Parathyroid adenoma (tissue), 2 donors: ENCODE measurements around the gene DPM2.

ENCODE experiments used
- H2AFZ ChIP-seq: fragments of 300-600 bp; sonication (generic); one replicate; pipeline ENCODE4 v1.7.0; 2017; ENCODE audit warnings: antibody characterized with exemption, mild to moderate bottlenecking
- H3K27ac ChIP-seq: fragments of 300-600 bp; sonication (generic); one replicate; pipeline ENCODE4 v1.7.0; 2017
- H3K27me3 ChIP-seq: fragments of 300-600 bp; sonication (generic); one replicate; pipeline ENCODE4 v1.7.0; 2017; ENCODE audit warnings: low read length; ENCODE audit not compliant: control insufficient read depth, insufficient read depth
- H3K36me3 ChIP-seq: fragments of 300-600 bp; sonication (generic); one replicate; pipeline ENCODE4 v1.7.0; 2017; ENCODE audit warnings: low read length; ENCODE audit not compliant: control insufficient read depth, insufficient read depth
- H3K4me1 ChIP-seq: fragments of 300-600 bp; sonication (generic); one replicate; pipeline ENCODE4 v1.7.0; 2017; ENCODE audit warnings: control low read depth
- H3K4me2 ChIP-seq: fragments of 300-600 bp; sonication (generic); one replicate; pipeline ENCODE4 v1.7.0; 2017; ENCODE audit warnings: low read length
- H3K4me3 ChIP-seq: fragments of 300-600 bp; sonication (generic); one replicate; pipeline ENCODE4 v1.7.0; 2017; ENCODE audit warnings: low read depth, low read length
- H3K79me2 ChIP-seq: fragments of 300-600 bp; sonication (generic); one replicate; pipeline ENCODE4 v1.7.0; 2017; ENCODE audit warnings: control low read depth
- H3K9ac ChIP-seq: fragments of 300-600 bp; sonication (generic); one replicate; pipeline ENCODE4 v1.7.0; 2017; ENCODE audit warnings: mild to moderate bottlenecking
- H3K9me3 ChIP-seq: fragments of 300-600 bp; sonication (generic); one replicate; pipeline ENCODE4 v1.7.0; 2017; ENCODE audit warnings: low read length; ENCODE audit not compliant: control insufficient read depth
- CTCF ChIP-seq: fragments of 300-600 bp; sonication (generic); IDR thresholded peaks from one replicate; pipeline ENCODE4 v1.7.0; 2017; ENCODE audit warnings: antibody characterized with exemption, mild to moderate bottlenecking
- donor health status: primary hyperparathyroidism.

DPM2 gene

DNA sequence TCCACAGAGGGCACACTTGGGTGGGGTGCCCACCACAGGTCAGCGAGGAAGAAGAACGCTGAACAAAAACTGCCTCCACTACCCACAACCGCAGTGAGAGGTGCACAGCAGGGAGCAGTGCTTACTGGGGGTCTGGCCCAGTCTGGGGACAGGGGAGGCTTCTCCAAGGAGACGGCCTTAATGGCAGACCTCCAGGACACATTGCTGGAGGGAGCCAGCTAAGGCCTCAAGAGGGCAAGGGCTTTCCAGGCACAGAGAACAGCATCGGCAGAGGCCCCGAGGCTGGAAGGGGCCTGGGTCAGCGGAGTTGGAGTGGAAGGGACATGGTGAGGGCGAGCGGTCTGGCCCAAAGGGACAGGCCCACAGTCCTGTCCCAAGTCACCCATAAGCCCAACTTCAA, 8.3 kb upstream of the DPM2 start:
- no peaks in the 10 kb centered on the region for H3K36me3 ChIP-seq
- no peak overlapping the region for H3K9ac ChIP-seq
- H3K4me1 ChIP-seq, result no peaks in the 10 kb centered on the region
- no peaks in the 10 kb centered on the region for H3K27me3 ChIP-seq
- no peak overlapping the region for H3K27ac ChIP-seq
- H2AFZ ChIP-seq, result no peak overlapping the region
- H3K4me3 ChIP-seq, result no peak overlapping the region
- no peak overlapping the region for H3K4me2 ChIP-seq
- TF ChIP-seq CTCF, result no peak
- H3K79me2 ChIP-seq, result peaks cover 6% of the 10 kb centered on the region
- H3K9me3 ChIP-seq, result no peaks in the 10 kb centered on the region

- Histone ChIP-seq H3K27ac (no peak overlapping the region), H3K4me1 (no peaks in the 10 kb centered on the region), H3K9me3 (no peaks in the 10 kb centered on the region), H3K9ac (no peak overlapping the region), H3K4me2 (no peak overlapping the region), H2AFZ (no peak overlapping the region), H3K36me3 (no peaks in the 10 kb centered on the region), H3K27me3 (no peaks in the 10 kb centered on the region), H3K4me3 (no peak overlapping the region), H3K79me2 (peaks cover 4% of the 10 kb centered on the region)
- TF ChIP-seq CTCF, result no peak
Observed at GRCh38 chr9:127945338-127945737, 7.7 kb upstream of the DPM2 start.

DNA sequence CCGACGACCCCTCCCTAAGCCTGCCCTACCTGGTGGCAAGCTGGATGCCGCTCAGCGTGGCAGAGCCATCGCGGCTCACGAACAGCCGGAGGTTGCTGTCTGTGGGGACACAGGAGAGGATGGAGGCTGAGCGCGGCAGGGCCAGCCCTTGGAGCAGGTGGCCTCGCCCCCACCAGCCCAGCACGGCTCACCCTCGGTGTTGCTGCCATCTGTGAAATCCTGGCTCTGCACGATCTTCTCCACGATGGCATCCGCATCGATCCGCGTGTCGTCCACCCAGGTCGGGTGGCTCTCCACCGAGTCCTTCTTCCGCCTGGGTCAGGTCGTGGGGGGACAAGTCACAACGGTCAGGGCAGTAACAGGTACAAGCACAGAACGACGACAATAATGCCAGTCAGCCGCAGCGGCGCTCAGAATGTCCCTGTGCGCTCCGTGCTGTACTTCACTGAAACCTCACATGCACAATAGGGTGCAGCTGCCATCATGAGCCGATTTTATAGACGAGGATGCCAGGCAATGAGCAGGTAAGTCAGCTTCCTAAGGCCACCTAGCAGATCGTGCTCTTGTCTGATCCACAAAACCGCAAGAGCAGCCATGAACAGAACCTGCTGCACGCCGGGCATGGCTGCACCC, 7.0 kb upstream of the DPM2 start:
- Histone ChIP-seq H3K4me3 (no peak overlapping the region), H3K36me3 (no peaks in the 10 kb centered on the region), H3K4me2 (no peak overlapping the region), H2AFZ (no peak overlapping the region), H3K9me3 (no peaks in the 10 kb centered on the region), H3K27me3 (no peaks in the 10 kb centered on the region), H3K9ac (no peak overlapping the region), H3K27ac (no peak overlapping the region), H3K4me1 (no peaks in the 10 kb centered on the region), H3K79me2 (no peaks in the 10 kb centered on the region)
- no peak for TF ChIP-seq CTCF

GRCh38 chr9:127943731-127944144, 6.1 kb upstream of the DPM2 start:
- Histone ChIP-seq H3K79me2 (no peaks in the 10 kb centered on the region), H3K9me3 (no peaks in the 10 kb centered on the region), H3K4me1 (no peaks in the 10 kb centered on the region), H3K27ac (no peak overlapping the region), H3K9ac (no peak overlapping the region), H3K36me3 (no peaks in the 10 kb centered on the region), H3K4me2 (no peak overlapping the region), H3K27me3 (no peaks in the 10 kb centered on the region), H2AFZ (no peak overlapping the region), H3K4me3 (no peak overlapping the region)
- peak; percentile 65 for TF ChIP-seq CTCF

DNA sequence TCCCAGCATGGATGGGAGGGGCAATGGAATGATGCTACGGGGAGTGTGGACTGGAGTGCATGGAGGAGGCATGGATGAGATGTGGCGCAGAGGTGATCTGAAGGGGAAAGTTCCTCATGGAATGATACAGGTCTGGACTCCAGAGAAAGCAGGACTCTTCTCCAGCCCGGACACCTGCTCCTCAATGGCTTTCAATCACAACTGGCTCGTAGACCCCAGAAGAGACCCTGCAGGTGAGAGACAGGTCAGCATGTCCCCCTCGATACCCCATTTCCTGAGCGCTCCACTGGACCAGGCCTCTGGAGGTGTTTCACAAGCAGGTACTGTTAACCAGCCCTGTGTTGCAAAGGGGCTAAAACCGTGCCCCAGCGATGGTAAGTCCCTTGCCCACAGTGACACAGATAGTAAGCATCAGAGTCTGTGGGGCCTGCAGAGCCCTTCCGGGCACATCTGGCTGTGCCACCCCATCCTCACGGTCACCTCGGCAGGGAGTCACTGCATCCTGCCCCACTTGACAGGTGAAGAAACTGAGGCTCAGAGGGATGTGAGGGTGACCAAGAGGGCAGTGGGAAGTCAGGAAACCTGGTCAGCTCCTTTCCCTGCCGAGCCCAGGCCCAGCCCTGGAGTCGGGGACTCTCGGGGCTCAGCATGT, 5.5 kb upstream of the DPM2 start:
- H3K27ac ChIP-seq, result no peak overlapping the region
- no peaks in the 10 kb centered on the region for H3K36me3 ChIP-seq
- no peaks in the 10 kb centered on the region for H3K79me2 ChIP-seq
- H3K27me3 ChIP-seq, result no peaks in the 10 kb centered on the region
- no peak for TF ChIP-seq CTCF
- no peak overlapping the region for H2AFZ ChIP-seq
- H3K9ac ChIP-seq, result no peak overlapping the region
- H3K4me2 ChIP-seq, result no peak overlapping the region
- no peaks in the 10 kb centered on the region for H3K9me3 ChIP-seq
- no peak overlapping the region for H3K4me3 ChIP-seq
- no peaks in the 10 kb centered on the region for H3K4me1 ChIP-seq
